HG03135 (cell line): ENCODE data around the gene BEND5.

Source experiments
- ATAC-seq: cut with Tn5 transposase; IDR thresholded peaks from one replicate; pipeline ENCODE4 v1.9.1; 2021; ENCODE audit warnings: mild to moderate bottlenecking, moderate library complexity; ENCODE audit not compliant: unreplicated experiment

The BEND5 gene

GRCh38 chr1:48681476-48682305 is 95.0 kb downstream of the BEND5 start:
- ATAC-seq: no peak

GRCh38 chr1:48680411-48681035 is 96.2 kb downstream of the BEND5 start:
- no peak for ATAC-seq

- ATAC-seq: no peak
Measured at GRCh38 chr1:48679859-48680258, 96.8 kb downstream of the BEND5 start.

- ATAC-seq: no peak
Measured at GRCh38 chr1:48678710-48679505, 97.8 kb downstream of the BEND5 start.
